ENCODE data around the gene PRMT6.

Gene PRMT6

GRCh38 chr1:107096690-107097089, 40.2 kb downstream of the PRMT6 start:
- Histone ChIP-seq H3K27ac (ENCODE audit: low read length) (no peak overlapping the region), H3K4me3 (ENCODE audit: low read length) (no peak overlapping the region), H3K9me3 (ENCODE audit: insufficient read depth, low read depth, low read length) (no peaks in the 10 kb centered on the region), H3K4me1 (ENCODE audit: insufficient read depth, low read length) (no peaks in the 10 kb centered on the region), H3K9ac (ENCODE audit: low read depth, low read length) (no peak overlapping the region), H3K27me3 (ENCODE audit: insufficient read depth, low read length) (no peaks in the 10 kb centered on the region), H3K36me3 (ENCODE audit: insufficient read depth, low read depth, low read length) (no peaks in the 10 kb centered on the region)

GRCh38 chr1:107098961-107099360, 42.5 kb downstream of the PRMT6 start:
- H3K36me3 ChIP-seq (ENCODE audit: insufficient read depth, low read depth, low read length): no peaks in the 10 kb centered on the region
- no peak overlapping the region for H3K9ac ChIP-seq (ENCODE audit: low read depth, low read length)
- H3K27me3 ChIP-seq (ENCODE audit: insufficient read depth, low read length): no peaks in the 10 kb centered on the region
- no peak overlapping the region for H3K27ac ChIP-seq (ENCODE audit: low read length)
- no peaks in the 10 kb centered on the region for H3K9me3 ChIP-seq (ENCODE audit: insufficient read depth, low read depth, low read length)
- no peaks in the 10 kb centered on the region for H3K4me1 ChIP-seq (ENCODE audit: insufficient read depth, low read length)
- no peak overlapping the region for H3K4me3 ChIP-seq (ENCODE audit: low read length)

GRCh38 chr1:107100331-107100984, 44.0 kb downstream of the PRMT6 start:
- no peak overlapping the region for H3K9ac ChIP-seq (ENCODE audit: low read depth, low read length)
- H3K4me3 ChIP-seq (ENCODE audit: low read length): no peak overlapping the region
- H3K27me3 ChIP-seq (ENCODE audit: insufficient read depth, low read length): no peaks in the 10 kb centered on the region
- no peaks in the 10 kb centered on the region for H3K4me1 ChIP-seq (ENCODE audit: insufficient read depth, low read length)
- H3K36me3 ChIP-seq (ENCODE audit: insufficient read depth, low read depth, low read length): no peaks in the 10 kb centered on the region
- H3K27ac ChIP-seq (ENCODE audit: low read length): no peak overlapping the region
- H3K9me3 ChIP-seq (ENCODE audit: insufficient read depth, low read depth, low read length): no peaks in the 10 kb centered on the region

GRCh38 chr1:107105914-107106313, 49.4 kb downstream of the PRMT6 start:
- Histone ChIP-seq H3K27ac (ENCODE audit: low read length) (no peak overlapping the region), H3K4me1 (ENCODE audit: insufficient read depth, low read length) (peaks cover 12% of the 10 kb centered on the region; the same call in 1 of the 2 replicates), H3K36me3 (ENCODE audit: insufficient read depth, low read depth, low read length) (no peaks in the 10 kb centered on the region), H3K9me3 (ENCODE audit: insufficient read depth, low read depth, low read length) (no peaks in the 10 kb centered on the region), H3K27me3 (ENCODE audit: insufficient read depth, low read length) (no peaks in the 10 kb centered on the region), H3K9ac (ENCODE audit: low read depth, low read length) (no peak overlapping the region), H3K4me3 (ENCODE audit: low read length) (no peak overlapping the region)
